HG03139 (cell line): ENCODE measurements around the gene DCTN1.

Experiments
- ATAC-seq: cut with Tn5 transposase; IDR thresholded peaks from one replicate; pipeline ENCODE4 v1.9.1; 2021; ENCODE audit not compliant: unreplicated experiment

Gene DCTN1

DNA sequence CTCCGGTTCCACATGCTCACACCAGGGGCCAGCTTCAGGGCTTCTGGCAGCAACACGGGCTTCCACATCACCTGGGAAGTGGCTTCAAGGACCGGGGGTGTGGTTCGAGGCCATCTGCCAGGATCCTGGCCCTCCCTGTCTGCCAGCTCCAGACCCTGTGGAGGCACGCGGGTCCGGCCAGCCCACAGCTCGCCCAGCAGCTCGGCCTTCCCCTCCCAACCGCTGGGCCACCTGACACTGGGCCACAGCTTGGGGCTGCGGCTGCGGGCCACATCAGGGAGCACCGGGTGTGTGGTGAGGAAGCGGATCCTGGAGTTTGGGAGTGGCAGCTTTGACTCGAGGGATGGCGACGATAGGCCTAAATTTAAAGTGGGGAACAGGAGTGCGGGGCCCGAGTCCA lies 34.3 kb upstream of the DCTN1 start:
- no peak for ATAC-seq

GRCh38 chr2:74413001-74413698 lies 33.0 kb upstream of the DCTN1 start:
- ATAC-seq: no peak

DNA sequence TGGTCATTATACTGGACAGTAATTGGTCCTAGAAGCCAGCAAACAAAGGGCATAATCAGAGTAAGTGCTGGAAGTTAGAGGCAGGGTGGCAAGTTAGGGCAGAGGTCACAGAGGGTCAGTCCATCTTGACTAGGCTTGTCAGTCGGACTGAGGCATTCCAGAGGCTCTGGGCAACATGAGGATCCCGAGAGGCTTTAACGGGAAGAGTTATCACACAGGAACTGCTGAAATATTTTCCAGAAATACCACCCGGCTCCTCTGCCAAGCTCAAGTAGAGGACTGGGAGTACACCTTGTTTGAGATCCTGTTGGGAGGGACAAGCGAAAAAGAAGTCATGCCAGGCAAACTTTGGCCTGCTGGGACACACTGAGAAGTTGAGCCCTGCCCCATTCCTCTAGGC lies 27.6 kb upstream of the DCTN1 start:
- no peak for ATAC-seq

DNA sequence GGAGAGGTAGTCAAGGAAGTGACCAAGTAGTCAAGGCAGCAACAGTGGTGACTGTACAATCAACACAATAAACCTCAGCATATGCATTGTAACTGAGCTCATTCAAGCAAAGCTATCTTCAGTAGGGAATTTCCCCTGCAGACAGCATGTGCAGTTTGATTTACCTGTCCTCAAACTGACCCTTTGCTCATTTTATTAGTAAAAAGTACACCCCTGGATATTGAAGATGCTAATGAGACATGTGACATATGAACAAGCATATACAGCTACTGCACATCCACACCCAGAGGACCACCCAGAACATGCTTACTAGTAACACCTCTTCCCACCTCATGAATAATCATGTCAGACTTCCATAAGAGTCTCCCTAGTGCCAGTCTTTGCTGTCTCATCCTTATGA lies 25.9 kb upstream of the DCTN1 start:
- ATAC-seq: no peak

DNA sequence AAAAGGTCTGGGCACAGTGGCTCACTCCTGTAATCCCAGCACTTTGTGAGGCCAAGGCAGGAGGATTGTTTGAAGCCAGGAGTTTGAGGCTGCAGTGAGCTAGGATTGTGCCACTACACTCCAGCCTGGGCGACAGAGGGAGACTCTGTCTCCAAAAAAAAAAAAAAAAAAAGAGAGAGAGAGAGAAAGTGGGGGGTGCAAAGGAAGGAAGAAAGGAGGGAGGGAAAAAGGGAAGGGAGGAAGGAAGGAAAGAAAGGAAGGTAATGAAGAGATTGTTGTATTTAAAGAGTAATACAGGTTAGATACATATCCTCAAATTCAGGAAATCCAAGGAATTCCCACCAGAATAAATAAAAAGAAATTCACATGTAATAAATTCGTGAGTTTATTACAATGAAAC lies 21.8 kb upstream of the DCTN1 start:
- no peak for ATAC-seq

DNA sequence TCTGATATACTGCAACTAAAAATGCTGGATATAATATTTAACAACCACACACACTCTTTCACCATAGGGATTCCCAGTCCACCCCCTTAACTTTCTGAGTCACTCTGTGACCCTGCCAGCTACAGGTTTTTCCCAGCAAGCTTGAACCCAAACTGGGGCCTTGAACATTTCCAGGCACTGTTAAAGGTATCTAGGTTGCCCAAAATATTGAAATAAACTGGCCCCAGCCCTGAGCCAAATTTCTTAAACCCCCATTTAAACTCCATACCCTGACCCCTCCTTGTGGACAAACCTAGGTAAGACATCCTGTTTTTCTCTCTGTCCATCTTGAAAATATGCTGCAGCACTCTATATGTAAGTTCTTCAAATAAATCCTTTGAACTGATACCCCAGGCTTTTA lies 19.7 kb upstream of the DCTN1 start:
- ATAC-seq: no peak

DNA sequence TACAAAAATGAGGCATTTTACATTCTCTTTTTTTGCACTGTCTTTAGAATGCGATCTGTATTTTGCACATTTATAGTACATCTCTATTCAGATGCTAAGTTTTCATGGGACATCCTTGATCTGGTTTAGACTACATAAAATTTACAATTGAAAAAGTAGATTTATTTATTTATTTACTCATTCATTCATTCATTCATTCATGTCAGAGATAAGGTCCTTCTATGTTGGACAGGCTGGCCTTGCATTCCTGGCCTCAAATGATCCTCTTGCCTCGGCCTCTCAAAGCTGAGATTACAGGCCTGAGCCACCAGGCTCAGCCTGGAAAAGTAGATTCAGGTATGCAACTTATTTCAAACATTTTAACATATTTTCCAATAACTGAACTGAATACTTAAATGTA lies 16.0 kb upstream of the DCTN1 start:
- no peak for ATAC-seq

DNA sequence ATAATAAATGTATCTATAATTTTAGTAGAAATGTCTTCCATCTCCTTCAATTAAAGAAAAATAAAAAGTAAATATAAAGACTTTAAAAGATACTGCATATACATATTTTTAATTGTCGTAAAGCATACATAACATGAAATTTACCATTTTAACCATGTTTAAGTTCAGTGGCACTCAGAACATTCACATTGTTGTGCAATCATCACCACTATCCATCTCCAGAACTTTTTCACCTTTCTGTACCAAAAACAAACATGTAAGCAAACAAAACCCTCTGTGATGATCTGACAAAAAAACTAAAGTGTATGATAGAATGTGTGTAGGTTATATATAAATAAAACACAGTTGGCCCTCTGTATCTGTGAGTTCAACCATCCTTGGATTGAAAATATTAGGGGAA lies 13.4 kb upstream of the DCTN1 start:
- no peak for ATAC-seq

- no peak for ATAC-seq
Measured at GRCh38 chr2:74392449-74392743, 12.3 kb upstream of the DCTN1 start.

- ATAC-seq: no peak
Measured at GRCh38 chr2:74391580-74392448, 11.7 kb upstream of the DCTN1 start.

DNA sequence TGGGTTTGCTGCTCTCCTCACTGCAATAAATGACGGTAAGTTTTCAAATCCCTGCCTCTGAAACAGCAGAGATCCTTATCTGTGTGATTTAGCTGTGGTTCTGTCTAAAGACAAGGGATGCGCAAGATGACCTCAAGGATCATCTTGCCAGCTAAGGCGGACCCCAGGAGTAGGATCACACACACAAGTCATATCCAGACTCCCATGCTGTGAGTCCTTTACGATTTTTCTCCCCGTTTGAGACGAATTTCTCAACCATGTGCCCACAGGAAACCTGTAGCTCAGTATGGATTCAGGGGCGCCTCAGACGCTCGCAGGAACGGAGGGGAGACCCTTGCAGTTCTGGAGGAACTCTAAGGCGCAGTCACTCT lies 11.1 kb upstream of the DCTN1 start:
- no peak for ATAC-seq

- no peak for ATAC-seq
Measured at GRCh38 chr2:74390606-74391005, 10.5 kb upstream of the DCTN1 start.

GRCh38 chr2:74387346-74387745 lies 7.2 kb upstream of the DCTN1 start:
- ATAC-seq: no peak

GRCh38 chr2:74385396-74385795 lies 5.3 kb upstream of the DCTN1 start:
- no peak for ATAC-seq

GRCh38 chr2:74384051-74384450 lies 3.9 kb upstream of the DCTN1 start:
- no peak for ATAC-seq

DNA sequence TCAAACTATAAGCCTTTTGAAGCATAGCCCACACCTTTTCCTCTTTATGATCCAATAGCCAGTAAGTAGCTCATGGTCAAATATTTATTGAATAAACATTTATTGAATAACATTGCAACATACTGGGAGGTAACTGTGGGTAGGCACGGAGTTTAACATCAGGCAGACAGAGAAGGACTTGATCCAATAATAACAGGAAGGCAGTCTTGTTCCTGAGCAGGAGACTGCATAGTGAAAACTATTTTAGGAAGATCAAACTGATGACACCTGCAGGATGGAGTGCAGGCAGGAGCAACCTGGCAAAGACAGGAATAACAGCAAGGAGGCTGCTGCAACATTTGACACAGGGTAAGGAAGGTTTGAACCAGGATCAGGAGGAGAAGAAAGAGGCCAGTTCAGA lies 3.1 kb upstream of the DCTN1 start:
- no peak for ATAC-seq

GRCh38 chr2:74381751-74382150 lies 1.6 kb upstream of the DCTN1 start:
- no peak for ATAC-seq

DNA sequence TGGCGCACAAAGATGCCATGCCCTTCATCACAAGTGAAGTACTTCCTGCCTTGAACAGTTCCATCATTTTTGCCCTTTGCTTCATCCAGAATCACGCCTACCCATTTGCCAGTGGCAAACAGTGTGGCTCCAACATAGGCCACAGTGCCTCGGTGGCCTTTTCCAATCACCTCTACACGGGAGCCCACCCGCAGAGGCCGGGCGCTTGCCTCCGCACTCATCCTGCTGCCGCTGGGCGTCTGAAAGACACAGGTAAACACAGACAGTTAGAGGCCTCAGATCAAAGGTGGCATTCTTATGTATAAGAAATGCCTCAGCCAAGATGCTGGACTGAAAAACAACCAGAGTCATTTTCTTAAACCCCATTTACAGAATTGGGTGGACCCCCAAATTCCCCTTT lies 2.1 kb downstream of the DCTN1 start:
- no peak for ATAC-seq

DNA sequence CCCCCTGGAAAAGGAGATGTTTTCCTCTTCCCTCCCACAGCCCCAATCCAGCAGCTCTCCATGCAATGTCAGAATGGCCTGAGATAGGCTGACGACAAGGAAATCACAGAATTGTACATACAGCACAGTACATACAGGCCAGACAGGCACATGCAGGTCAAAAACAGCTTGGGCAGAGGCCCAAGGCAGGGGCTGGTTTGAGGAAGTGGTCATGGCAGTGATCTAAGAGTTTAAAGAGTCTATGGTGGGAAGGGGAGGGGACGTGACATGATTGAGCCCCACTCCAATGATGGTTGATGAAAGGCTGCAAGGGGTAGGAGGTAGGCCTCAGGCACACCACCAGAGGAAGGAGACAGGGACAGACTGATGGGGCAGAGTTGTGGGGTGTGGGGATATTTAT lies 4.3 kb downstream of the DCTN1 start:
- no peak for ATAC-seq

DNA sequence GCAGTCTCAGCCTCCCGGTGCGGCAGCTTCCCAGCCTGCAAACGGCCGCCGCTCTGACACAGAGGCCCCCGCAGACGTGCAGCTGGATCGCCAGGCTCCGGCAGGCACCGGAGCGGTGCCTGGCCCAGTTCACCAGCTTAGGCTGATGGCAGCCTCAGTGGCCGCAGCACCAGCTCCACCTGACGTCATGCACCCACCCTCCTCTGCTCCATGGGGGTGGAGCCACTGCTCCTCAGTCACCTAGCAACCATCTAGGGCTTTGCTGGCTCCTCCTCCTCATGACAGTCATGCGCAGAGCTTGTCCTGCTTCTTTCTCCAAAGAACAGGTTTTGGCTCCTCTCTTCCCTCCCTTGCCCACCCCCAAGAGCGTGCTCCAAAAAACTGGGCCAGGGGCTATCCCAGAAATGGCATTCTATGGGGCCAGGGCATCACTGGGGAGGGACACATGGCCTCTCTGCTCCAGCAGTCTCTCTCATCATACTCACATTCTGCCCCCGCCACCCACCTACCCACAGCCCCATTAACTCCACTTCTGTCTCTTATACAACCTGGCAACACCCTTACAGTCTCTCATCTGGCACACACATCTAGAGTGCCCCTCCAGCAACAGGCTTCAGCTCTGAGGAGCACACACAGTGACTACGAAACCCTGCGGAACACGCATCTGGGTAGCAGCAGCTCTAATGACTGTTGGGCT lies 5.5 kb downstream of the DCTN1 start:
- ATAC-seq: no peak

GRCh38 chr2:74373985-74374384 lies 6.1 kb downstream of the DCTN1 start:
- no peak for ATAC-seq

GRCh38 chr2:74373221-74373676 lies 6.9 kb downstream of the DCTN1 start:
- no peak for ATAC-seq
